Astrocyte (in vitro differentiated cells and primary cell): ENCODE data around the gene LDLRAD4.

ENCODE experiments used
- CTCF ChIP-seq: IDR thresholded peaks from 2 replicates; pipeline ENCODE4 v1.5.1; 2011; ENCODE audit warnings: low read depth, mild to moderate bottlenecking, inconsistent platforms, low read length, moderate library complexity; ENCODE audit not compliant: insufficient read depth
- EZH2 ChIP-seq: IDR thresholded peaks from 2 replicates; pipeline ENCODE4 v1.6.1; 2012; ENCODE audit warnings: mild to moderate bottlenecking, low read length, inconsistent platforms; ENCODE audit not compliant: insufficient read depth

GRCh38 chr18:13201292-13201691, 17.3 kb upstream of the LDLRAD4 start:
- TF ChIP-seq CTCF, result no peak
- no peak for TF ChIP-seq EZH2
